Esophagus squamous epithelium (tissue), 5 donors: ENCODE results near the gene ECT2L. TPM values are rescaled to one million over a fixed set of nuclear protein-coding genes. Genes with fewer than 3 reads are reported as not detected.
"Not testable (repeated sequence)": the region's sequence is repeated elsewhere in the genome, so short reads cannot be mapped to it uniquely, and the experiment has no call there.

Source experiments
- DNase-seq: peaks from one replicate; lab custom pipeline; 2025; lab: John Stamatoyannopoulos, UW
- H3K27ac ChIP-seq, 4 donors: fragments of 200-600 bp; sonication (generic); one replicate each; pipeline ENCODE4 v1.5.1; 2016 to 2019; ENCODE audit warnings: mild to moderate bottlenecking in 1 of 4
- H3K27me3 ChIP-seq, 4 donors: fragments of 200-600 bp; sonication (generic); 1 replicate in 3 of 4; 2 replicates in 1 of 4; pipeline versions ENCODE4 v1.5.1 to v1.6.0; 2017 to 2021; ENCODE audit warnings: antibody characterized with exemption in 1 of 4
- H3K36me3 ChIP-seq, 3 donors: fragments of 200-600 bp; sonication (generic); one replicate each; pipeline ENCODE4 v1.5.1; 2016 to 2019
- H3K4me1 ChIP-seq, 3 donors: fragments of 200-600 bp; sonication (generic); one replicate each; pipeline ENCODE4 v1.5.1; 2017 to 2019
- H3K4me3 ChIP-seq, 4 donors: fragments of 200-600 bp; sonication (generic); 1 replicate in 3 of 4; 2 replicates in 1 of 4; pipeline ENCODE4 v1.5.1; 2016 to 2019; ENCODE audit warnings: mild to moderate bottlenecking in 2 of 4, moderate library complexity in 1 of 4
- H3K9me3 ChIP-seq, 3 donors: fragments of 200-600 bp; sonication (generic); one replicate each; pipeline ENCODE4 v1.5.1; 2016 to 2019
- CTCF ChIP-seq, 6 experiments: fragments of 450-650 bp in 4 of 6; fragments of 200-600 bp in 2 of 6; sonication (generic) in 2 of 6; IDR thresholded peaks; one replicate each; pipeline ENCODE4 v1.5.1; 2016 to 2019; ENCODE audit warnings: antibody characterized with exemption in 6 of 6, mild to moderate bottlenecking in 4 of 6, moderate library complexity in 4 of 6
- POLR2A ChIP-seq, 4 donors: fragments of 450-650 bp; IDR thresholded peaks; one replicate each; pipeline ENCODE4 v1.6.1; 2017; ENCODE audit warnings: antibody characterized with exemption in 4 of 4, mild to moderate bottlenecking in 4 of 4, moderate library complexity in 3 of 4
- WGBS, 2 donors: methylation state at CpG; one replicate each; pipeline ENCODE4 v1.1.5; 2018; 5-methylcytosine and 5-hydroxymethylcytosine counted together
- intact Hi-C: fragments of 100-400 bp; cut with DNase I; formaldehyde crosslinking; loops from one replicate; pipeline ENCODE4 v1.15.0; 2022
- total RNA-seq, 4 donors: library from RNA; depleted of rRNA; stranded (reverse); fragments of >200 nt; gene quantifications; one replicate each; pipeline ENCODE4 v1.1.0, GENCODE V29; 2016
- donor health status: DM: yes; HTN: yes; CAD: no.

ECT2L gene
- total RNA-seq, 4 donors from 2014 or later, result not detected

DNA sequence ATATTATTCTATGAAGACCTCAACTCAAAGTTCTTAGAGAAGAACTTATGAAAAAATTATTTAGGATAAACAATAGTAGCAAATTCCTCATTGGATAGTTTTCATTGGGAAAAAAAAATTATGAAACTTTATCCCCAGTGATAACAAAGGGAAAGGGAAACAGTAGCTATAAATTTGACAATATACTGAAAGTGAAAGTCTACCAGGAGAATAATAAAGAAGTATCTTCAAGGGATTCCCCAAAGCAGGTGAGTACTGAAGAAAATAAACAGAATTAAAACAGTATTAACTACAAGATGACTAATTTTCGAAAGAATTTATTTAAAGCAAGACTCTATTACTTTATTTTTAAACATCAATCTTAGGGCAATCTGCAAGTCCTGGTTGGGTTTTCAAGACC, 135.8 kb downstream of the ECT2L start:
- Histone ChIP-seq H3K4me3 (no peak overlapping the region), H3K27ac (no peak overlapping the region), H3K27me3 (no peaks in the 10 kb centered on the region), H3K9me3 (no peaks in the 10 kb centered on the region), H3K36me3 (peaks cover 0 to 82% (median 0%) of the 10 kb centered on the region in 3 donors), H3K4me1 (no peaks in the 10 kb centered on the region)
- WGBS, 2 donors, result 62 to 77% methylated on average over 1 of the region's 1 CpG
- DNase-seq, result no peak
- intact Hi-C loops, result no loop called here
- TF ChIP-seq POLR2A (IDR thresholded peaks at IDR 0.05) (no peak), CTCF (IDR thresholded peaks at IDR 0.05) (no peak)

DNA sequence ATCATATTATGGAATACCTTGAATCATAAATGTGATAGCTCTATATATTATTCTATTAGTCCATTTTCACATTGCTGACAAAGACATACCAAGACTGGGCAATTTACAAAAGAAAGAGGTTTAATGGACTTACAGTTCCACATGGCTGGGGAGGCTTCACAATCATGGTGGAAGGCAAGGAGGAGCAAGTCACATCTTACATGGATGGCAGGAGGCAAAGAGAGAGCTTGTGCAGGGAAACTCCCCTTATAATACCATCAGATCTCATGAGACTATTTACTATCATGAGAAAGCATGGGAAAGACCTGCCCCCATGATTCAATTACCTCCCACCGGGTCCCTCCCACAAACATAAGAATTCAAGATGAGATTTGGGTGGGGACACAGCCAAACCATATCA, 141.0 kb downstream of the ECT2L start:
- peaks cover 0 to 97% (median 2%) of the 10 kb centered on the region in 3 donors for H3K36me3 ChIP-seq
- not testable (repeated sequence) for H3K27me3 ChIP-seq
- WGBS, 2 donors, result 89 to 100% methylated on average over 1 of the region's 1 CpG

GRCh38 chr6:138943089-138943625, 147.3 kb downstream of the ECT2L start:
- Histone ChIP-seq H3K4me3 (no peak overlapping the region), H3K4me1 (peaks cover 0 to 15% (median 0%) of the 10 kb centered on the region in 3 donors), H3K27me3 (no peaks in the 10 kb centered on the region), H3K27ac (no peak overlapping the region), H3K36me3 (peaks cover 5 to 78% (median 5%) of the 10 kb centered on the region in 3 donors), H3K9me3 (no peaks in the 10 kb centered on the region)
- no peak for DNase-seq
- intact Hi-C loops, result no loop called here
- 97% methylated on average over 2 of the region's 2 CpGs for WGBS, 2 donors
- TF ChIP-seq CTCF (IDR thresholded peaks at IDR 0.05) (no peak), POLR2A (IDR thresholded peaks at IDR 0.05) (no peak)

More for the DNA sequence above, 141.0 kb downstream of the ECT2L start:
- H3K4me3 ChIP-seq, H3K27ac ChIP-seq, H3K9me3 ChIP-seq, intact Hi-C loops, H3K4me1 ChIP-seq, DNase-seq: not testable (repeated sequence)

GRCh38 chr6:138944412-138944811, 148.5 kb downstream of the ECT2L start:
- H3K27ac ChIP-seq, result no peak overlapping the region
- peaks cover 5 to 66% (median 5%) of the 10 kb centered on the region in 3 donors for H3K36me3 ChIP-seq
- peaks cover 4 to 28% (median 6%) of the 10 kb centered on the region in 3 donors for H3K4me1 ChIP-seq
- no peak overlapping the region for H3K4me3 ChIP-seq
- 63 to 74% methylated on average over 1 of the region's 1 CpG for WGBS, 2 donors
- H3K27me3 ChIP-seq, result no peaks in the 10 kb centered on the region
- no peak for DNase-seq
- no peak for TF ChIP-seq POLR2A (IDR thresholded peaks at IDR 0.05)
- TF ChIP-seq CTCF (IDR thresholded peaks at IDR 0.05), result no peak
- intact Hi-C loops, result no loop called here
- no peaks in the 10 kb centered on the region for H3K9me3 ChIP-seq

- Histone ChIP-seq H3K4me1 (peaks cover 4 to 37% (median 7%) of the 10 kb centered on the region in 3 donors), H3K36me3 (peaks cover 5 to 56% (median 5%) of the 10 kb centered on the region in 3 donors), H3K4me3 (no peak overlapping the region), H3K27me3 (no peaks in the 10 kb centered on the region), H3K27ac (no peak overlapping the region), H3K9me3 (no peaks in the 10 kb centered on the region)
- intact Hi-C loops, result no loop called here
- DNase-seq, result no peak
- WGBS, 2 donors, result 91 to 92% methylated on average over 5 of the region's 5 CpGs
- TF ChIP-seq CTCF (IDR thresholded peaks at IDR 0.05), result no peak
- no peak for TF ChIP-seq POLR2A (IDR thresholded peaks at IDR 0.05)
Measured at GRCh38 chr6:138945354-138945753, 149.5 kb downstream of the ECT2L start.
